ENCODE results near the gene MB.

MB gene

DNA sequence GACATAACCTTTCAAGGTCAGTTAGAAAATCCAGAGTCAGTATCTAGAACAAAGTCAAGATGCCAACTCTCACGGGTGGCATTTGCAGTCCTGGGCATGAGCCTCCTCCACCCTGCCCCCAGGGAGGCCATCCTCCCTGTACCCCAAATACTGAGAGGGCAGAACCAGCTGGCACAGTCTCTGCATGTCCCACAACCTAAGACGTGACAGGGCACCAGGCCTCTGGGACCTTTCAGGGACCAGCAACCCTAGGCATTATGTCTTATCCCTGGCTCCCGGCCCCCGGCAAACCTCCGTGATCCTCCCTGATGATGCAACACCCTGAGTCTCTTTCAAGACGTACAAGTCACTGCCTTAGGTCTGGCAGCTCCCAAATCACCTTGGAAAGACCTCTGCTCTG lies 2.0 kb downstream of the MB start:
- Mint-ChIP-seq H3K27me3 (ENCODE audit: low read depth) (peaks cover 6% of the 10 kb centered on the region), H3K9me3 (no peaks in the 10 kb centered on the region), H3K4me3 (no peak overlapping the region), H3K27ac (no peak overlapping the region), H3K36me3 (ENCODE audit: low read depth) (no peaks in the 10 kb centered on the region), H3K4me1 (ENCODE audit: low read depth) (peaks cover 17% of the 10 kb centered on the region)

- peaks cover 6% of the 10 kb centered on the region for H3K27me3 Mint-ChIP-seq (ENCODE audit: low read depth)
- H3K9me3 Mint-ChIP-seq: no peaks in the 10 kb centered on the region
- H3K4me3 Mint-ChIP-seq: no peak overlapping the region
- no peak overlapping the region for H3K27ac Mint-ChIP-seq
- peaks cover 17% of the 10 kb centered on the region for H3K4me1 Mint-ChIP-seq (ENCODE audit: low read depth)
- no peaks in the 10 kb centered on the region for H3K36me3 Mint-ChIP-seq (ENCODE audit: low read depth)
Measured at GRCh38 chr22:35614404-35614803, 2.7 kb downstream of the MB start.

GRCh38 chr22:35612903-35613302 lies 4.2 kb downstream of the MB start:
- H3K36me3 Mint-ChIP-seq (ENCODE audit: low read depth): no peaks in the 10 kb centered on the region
- H3K4me1 Mint-ChIP-seq (ENCODE audit: low read depth): peaks cover 17% of the 10 kb centered on the region
- H3K9me3 Mint-ChIP-seq: no peaks in the 10 kb centered on the region

DNA sequence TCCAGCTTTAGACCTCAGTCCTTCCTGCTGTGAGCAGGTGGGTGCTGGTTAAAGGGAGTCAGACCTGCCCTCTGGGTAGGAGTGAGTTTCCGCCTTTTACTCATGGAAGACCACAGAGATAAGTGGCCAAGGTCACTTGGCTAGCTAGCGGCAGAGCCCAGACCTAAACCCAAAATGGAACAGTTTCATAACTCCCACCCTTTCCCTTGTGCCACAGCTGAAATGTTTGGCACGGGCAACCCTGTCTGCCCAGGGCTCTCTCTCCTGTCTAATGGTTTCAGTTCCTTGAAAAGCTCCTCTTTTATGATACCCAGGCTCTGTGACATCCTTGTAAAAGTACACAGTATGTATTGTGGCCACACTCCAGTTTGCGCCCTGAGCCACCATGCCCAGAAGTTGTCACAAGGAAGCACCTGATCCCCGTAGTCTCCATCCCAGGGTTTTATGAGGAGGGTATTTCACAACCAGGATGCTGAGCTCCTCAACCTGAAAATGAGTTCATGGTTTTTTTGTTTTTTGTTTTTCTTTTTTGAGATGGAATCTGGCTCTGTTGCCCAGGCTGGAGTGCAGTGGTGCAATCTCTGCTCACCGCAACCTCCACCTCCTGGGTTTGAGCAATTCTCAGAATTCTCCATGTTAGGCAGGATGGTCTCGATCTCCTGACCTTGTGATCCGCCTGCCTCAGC lies 5.1 kb downstream of the MB start:
- Mint-ChIP-seq H3K36me3 (ENCODE audit: low read depth) (no peaks in the 10 kb centered on the region), H3K9me3 (no peaks in the 10 kb centered on the region), H3K4me3 (no peak overlapping the region), H3K27ac (no peak overlapping the region), H3K4me1 (ENCODE audit: low read depth) (peaks cover 17% of the 10 kb centered on the region), H3K27me3 (ENCODE audit: low read depth) (peaks cover 18% of the 10 kb centered on the region)

More at GRCh38 chr22:35612903-35613302, 4.2 kb downstream of the MB start:
- Mint-ChIP-seq H3K4me3 (no peak overlapping the region), H3K27me3 (ENCODE audit: low read depth) (peaks cover 18% of the 10 kb centered on the region), H3K27ac (no peak overlapping the region)

GRCh38 chr22:35611200-35611890 lies 5.8 kb downstream of the MB start:
- Mint-ChIP-seq H3K36me3 (ENCODE audit: low read depth) (no peaks in the 10 kb centered on the region), H3K9me3 (no peaks in the 10 kb centered on the region), H3K4me3 (no peak overlapping the region), H3K4me1 (ENCODE audit: low read depth) (peaks cover 10% of the 10 kb centered on the region), H3K27ac (no peak overlapping the region), H3K27me3 (ENCODE audit: low read depth) (peaks cover 18% of the 10 kb centered on the region)

- Mint-ChIP-seq H3K4me3 (no peak overlapping the region), H3K9me3 (no peaks in the 10 kb centered on the region), H3K36me3 (ENCODE audit: low read depth) (no peaks in the 10 kb centered on the region), H3K4me1 (ENCODE audit: low read depth) (peaks cover 7% of the 10 kb centered on the region), H3K27me3 (ENCODE audit: low read depth) (peaks cover 16% of the 10 kb centered on the region), H3K27ac (no peak overlapping the region)
Measured at GRCh38 chr22:35610741-35611140, 6.4 kb downstream of the MB start.

DNA sequence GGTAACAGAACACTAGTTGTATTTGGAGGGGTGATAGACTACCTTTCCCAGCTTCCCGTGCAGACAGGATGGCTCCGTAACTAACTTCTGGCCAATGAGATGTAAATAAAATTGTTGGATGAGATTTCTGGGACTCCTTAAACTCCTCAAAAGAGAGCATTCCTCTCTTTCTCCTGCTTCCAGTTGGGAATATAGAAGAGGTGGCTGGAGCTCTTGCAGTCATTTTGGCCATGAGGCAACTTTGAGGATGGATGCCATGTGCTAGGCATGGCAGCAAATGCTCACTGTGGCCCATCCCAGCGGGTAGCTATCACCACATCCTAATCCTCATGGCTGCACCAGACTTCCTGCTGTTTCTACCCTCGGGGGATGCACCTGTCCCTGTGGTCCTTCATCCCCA lies 7.4 kb downstream of the MB start:
- Mint-ChIP-seq H3K4me1 (ENCODE audit: low read depth) (peaks cover 5% of the 10 kb centered on the region), H3K9me3 (no peaks in the 10 kb centered on the region), H3K27ac (no peak overlapping the region), H3K36me3 (ENCODE audit: low read depth) (no peaks in the 10 kb centered on the region), H3K4me3 (no peak overlapping the region), H3K27me3 (ENCODE audit: low read depth) (peaks cover 12% of the 10 kb centered on the region)

DNA sequence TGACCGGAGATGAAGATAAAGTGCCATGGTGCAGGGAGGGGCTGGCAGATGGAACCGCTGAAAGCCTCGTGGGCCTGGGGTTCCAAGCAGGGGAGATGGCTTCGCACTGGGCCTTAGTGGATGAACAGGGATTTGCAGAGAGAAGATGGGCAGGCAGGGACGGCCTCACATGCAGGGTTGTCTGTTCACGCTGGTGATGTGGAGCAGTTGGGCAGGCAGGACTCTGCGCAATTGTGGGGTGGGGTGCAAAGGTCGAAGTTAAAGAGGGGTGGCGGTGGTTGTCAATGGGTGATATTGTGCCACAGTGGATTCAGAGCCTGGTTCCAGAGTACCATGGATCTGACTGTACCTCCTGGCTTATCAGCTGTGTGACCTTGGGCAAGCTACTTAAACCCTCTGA lies 7.9 kb downstream of the MB start:
- H3K36me3 Mint-ChIP-seq (ENCODE audit: low read depth): no peaks in the 10 kb centered on the region
- H3K27me3 Mint-ChIP-seq (ENCODE audit: low read depth): peaks cover 12% of the 10 kb centered on the region
- no peaks in the 10 kb centered on the region for H3K9me3 Mint-ChIP-seq
- H3K4me3 Mint-ChIP-seq: no peak overlapping the region
- no peak overlapping the region for H3K27ac Mint-ChIP-seq
- peaks cover 5% of the 10 kb centered on the region for H3K4me1 Mint-ChIP-seq (ENCODE audit: low read depth)

DNA sequence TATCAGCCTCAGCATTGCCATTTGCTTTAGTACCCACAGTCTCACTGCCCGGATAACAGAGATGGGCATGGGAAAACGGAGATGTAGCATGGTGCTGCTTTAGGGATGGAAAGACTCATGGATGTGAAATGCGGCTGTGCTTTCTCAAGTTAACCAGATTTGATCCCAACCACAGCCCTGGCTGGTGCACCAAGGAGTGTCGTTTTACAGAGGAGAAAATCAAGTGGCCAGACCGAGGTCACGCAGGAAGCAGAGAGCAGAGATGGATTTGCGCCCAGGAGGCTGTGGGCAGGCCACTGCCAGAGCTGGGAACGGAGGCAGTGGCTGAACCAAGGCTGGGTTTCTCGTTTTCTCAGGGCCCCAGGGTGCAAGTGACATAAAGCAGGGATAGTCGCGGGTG lies 9.0 kb downstream of the MB start:
- no peak overlapping the region for H3K4me3 Mint-ChIP-seq
- peaks cover 12% of the 10 kb centered on the region for H3K27me3 Mint-ChIP-seq (ENCODE audit: low read depth)
- no peak overlapping the region for H3K27ac Mint-ChIP-seq
- H3K36me3 Mint-ChIP-seq (ENCODE audit: low read depth): no peaks in the 10 kb centered on the region
- H3K4me1 Mint-ChIP-seq (ENCODE audit: low read depth): peaks cover 5% of the 10 kb centered on the region
- H3K9me3 Mint-ChIP-seq: no peaks in the 10 kb centered on the region

GRCh38 chr22:35606916-35607315 lies 10.2 kb downstream of the MB start:
- Mint-ChIP-seq H3K4me1 (ENCODE audit: low read depth) (peaks cover 2% of the 10 kb centered on the region), H3K36me3 (ENCODE audit: low read depth) (no peaks in the 10 kb centered on the region), H3K9me3 (no peaks in the 10 kb centered on the region), H3K27me3 (ENCODE audit: low read depth) (peaks cover 12% of the 10 kb centered on the region), H3K4me3 (no peak overlapping the region), H3K27ac (no peak overlapping the region)

GRCh38 chr22:35605851-35606481 lies 11.2 kb downstream of the MB start:
- no peak overlapping the region for H3K27ac Mint-ChIP-seq
- no peak overlapping the region for H3K4me3 Mint-ChIP-seq
- no peaks in the 10 kb centered on the region for H3K36me3 Mint-ChIP-seq (ENCODE audit: low read depth)
- peaks cover 12% of the 10 kb centered on the region for H3K27me3 Mint-ChIP-seq (ENCODE audit: low read depth)
- H3K4me1 Mint-ChIP-seq (ENCODE audit: low read depth): no peaks in the 10 kb centered on the region
- H3K9me3 Mint-ChIP-seq: no peaks in the 10 kb centered on the region

DNA sequence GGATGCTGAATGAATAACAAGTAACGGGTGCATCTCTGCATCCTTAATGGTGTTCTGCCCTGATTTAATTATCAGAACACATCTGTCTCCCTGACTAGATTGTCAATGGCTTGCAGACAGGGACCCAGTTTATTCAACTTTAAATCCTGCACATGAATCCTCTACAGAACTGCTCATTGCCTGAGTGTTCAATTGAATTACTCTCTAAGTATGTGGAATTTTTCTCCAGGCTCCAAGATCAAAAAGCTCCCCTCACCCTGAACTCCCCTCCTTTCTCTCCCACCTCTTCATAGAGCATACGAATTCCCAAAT lies 11.8 kb downstream of the MB start:
- Mint-ChIP-seq H3K4me3 (no peak overlapping the region), H3K27me3 (ENCODE audit: low read depth) (peaks cover 12% of the 10 kb centered on the region), H3K27ac (no peak overlapping the region), H3K9me3 (no peaks in the 10 kb centered on the region), H3K4me1 (ENCODE audit: low read depth) (no peaks in the 10 kb centered on the region), H3K36me3 (ENCODE audit: low read depth) (no peaks in the 10 kb centered on the region)

GRCh38 chr22:35604621-35605368 lies 12.3 kb downstream of the MB start:
- no peaks in the 10 kb centered on the region for H3K4me1 Mint-ChIP-seq (ENCODE audit: low read depth)
- H3K9me3 Mint-ChIP-seq: no peaks in the 10 kb centered on the region
- no peak overlapping the region for H3K4me3 Mint-ChIP-seq
- peaks cover 12% of the 10 kb centered on the region for H3K27me3 Mint-ChIP-seq (ENCODE audit: low read depth)
- no peaks in the 10 kb centered on the region for H3K36me3 Mint-ChIP-seq (ENCODE audit: low read depth)
- H3K27ac Mint-ChIP-seq: no peak overlapping the region

DNA sequence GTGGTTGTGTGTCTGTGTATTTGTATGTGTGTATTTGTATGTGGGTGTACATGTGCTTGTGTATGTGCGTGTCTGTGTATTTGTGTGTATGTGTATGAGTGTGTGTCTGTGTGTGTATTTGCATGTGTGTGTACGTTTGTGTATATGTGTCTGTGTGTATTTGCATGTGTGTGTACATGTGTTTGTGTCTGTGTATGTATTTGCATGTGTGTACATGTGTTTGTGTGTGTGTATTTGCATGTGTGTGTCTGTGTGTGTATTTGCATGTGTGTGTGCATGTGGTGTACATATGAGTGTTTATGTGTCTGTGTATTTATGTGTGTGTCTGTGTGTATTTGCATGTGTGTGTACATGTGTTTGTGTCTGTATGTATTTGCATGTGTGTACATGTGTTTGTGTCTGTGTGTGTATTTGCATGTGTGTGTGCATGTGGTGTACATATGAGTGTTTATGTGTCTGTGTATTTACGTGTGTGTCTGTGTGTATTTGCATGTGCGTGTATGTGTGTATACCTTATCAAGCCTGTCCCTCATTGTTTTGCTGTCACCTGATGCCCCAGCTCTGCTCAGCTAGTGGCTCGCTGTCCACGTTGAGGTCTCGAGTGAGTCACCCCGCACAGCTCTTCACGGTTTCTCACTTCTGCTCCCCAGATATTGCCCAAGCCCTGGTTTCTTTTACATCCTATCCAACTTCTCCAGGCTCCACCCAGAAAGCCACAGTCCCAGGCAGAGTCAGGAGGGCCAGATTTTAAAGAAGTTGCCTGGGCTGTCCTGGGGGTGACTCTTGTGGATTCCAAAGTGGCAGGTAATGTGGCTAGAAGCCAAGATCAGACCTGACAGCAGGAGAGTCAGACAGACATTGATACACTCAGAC lies 15.2 kb downstream of the MB start:
- H3K36me3 Mint-ChIP-seq (ENCODE audit: low read depth): no peaks in the 10 kb centered on the region
- H3K4me3 Mint-ChIP-seq: no peak overlapping the region
- no peaks in the 10 kb centered on the region for H3K27me3 Mint-ChIP-seq (ENCODE audit: low read depth)
- no peak overlapping the region for H3K27ac Mint-ChIP-seq
- no peaks in the 10 kb centered on the region for H3K4me1 Mint-ChIP-seq (ENCODE audit: low read depth)
- no peaks in the 10 kb centered on the region for H3K9me3 Mint-ChIP-seq
